CD14-positive monocyte (primary cell): ENCODE data around the gene KRTAP10-8. TPM values are rescaled to one million over a fixed set of nuclear protein-coding genes. Genes with fewer than 3 reads are reported as not detected.
"Not testable (repeated sequence)": the region's sequence is repeated elsewhere in the genome, so short reads cannot be mapped to it uniquely, and the experiment has no call there.

Source experiments
- DNase-seq, 3 donors: peaks; one replicate each; pipeline ENCODE4 v3.0.0-alpha.2; 2011 to 2022
- H2AFZ ChIP-seq: 2 replicates; pipeline ENCODE4 v1.6.0; 2012; ENCODE audit warnings: mild to moderate bottlenecking, low read depth, low read length, inconsistent platforms; ENCODE audit not compliant: insufficient read depth, poor library complexity, severe bottlenecking
- H3K27ac ChIP-seq, 2 donors: 1 replicate in 1 of 2; 2 replicates in 1 of 2; pipeline ENCODE4 v1.5.1; 2012 to 2013; ENCODE audit warnings: low read length in 2 of 2, control low read depth in 1 of 2, inconsistent platforms in 1 of 2, low read depth in 1 of 2, mild to moderate bottlenecking in 1 of 2
- H3K27me3 ChIP-seq, 2 donors: one replicate each; pipeline versions ENCODE4 v1.6.0 to v1.6.1; 2011 to 2013; ENCODE audit warnings: low read length in 2 of 2; ENCODE audit not compliant: control insufficient read depth in 2 of 2, insufficient read depth in 2 of 2
- H3K36me3 ChIP-seq, 2 donors: replicated peaks in 1 of 2; 1 replicate in 1 of 2; 2 replicates in 1 of 2; pipeline versions ENCODE4 v1.5.1 to v1.6.1; 2012 to 2013; ENCODE audit warnings: low read length in 2 of 2, control low read depth in 1 of 2, inconsistent platforms in 1 of 2, mild to moderate bottlenecking in 1 of 2; ENCODE audit not compliant: insufficient read depth in 2 of 2, control insufficient read depth in 1 of 2
- H3K4me1 ChIP-seq, 2 donors: 1 replicate in 1 of 2; 2 replicates in 1 of 2; pipeline versions ENCODE4 v1.5.1 to v1.6.1; 2012 to 2013; ENCODE audit warnings: low read length in 2 of 2, control low read depth in 1 of 2, inconsistent platforms in 1 of 2, mild to moderate bottlenecking in 1 of 2, moderate library complexity in 1 of 2; ENCODE audit not compliant: insufficient read depth in 2 of 2, control insufficient read depth in 1 of 2
- H3K4me2 ChIP-seq: replicated peaks from 2 replicates; pipeline ENCODE3; 2012; ENCODE audit warnings: low read length, moderate library complexity, mild to moderate bottlenecking; ENCODE audit not compliant: poor library complexity, severe bottlenecking; ENCODE audit errors: extremely low read depth
- H3K4me3 ChIP-seq, 3 experiments: fragments of 200-600 bp in 1 of 3; sonication (generic) in 1 of 3; replicated peaks in 1 of 3; 1 replicate in 2 of 3; 2 replicates in 1 of 3; pipeline ENCODE4 v1.5.1; 2011 to 2013; ENCODE audit warnings: low read length in 3 of 3, mild to moderate bottlenecking in 3 of 3, control low read depth in 2 of 3, low read depth in 2 of 3, inconsistent platforms in 1 of 3, moderate library complexity in 1 of 3
- H3K79me2 ChIP-seq: 2 replicates; pipeline ENCODE4 v1.6.0; 2012; ENCODE audit warnings: mild to moderate bottlenecking, control low read depth, inconsistent platforms, low read length, moderate library complexity; ENCODE audit not compliant: insufficient read depth
- H3K9ac ChIP-seq: 2 replicates; pipeline ENCODE4 v1.6.0; 2017; ENCODE audit warnings: low read length, mild to moderate bottlenecking; ENCODE audit not compliant: insufficient read depth, poor library complexity, severe bottlenecking
- H3K9me3 ChIP-seq, 2 donors: replicated peaks in 1 of 2; 1 replicate in 1 of 2; 2 replicates in 1 of 2; pipeline versions ENCODE4 v1.5.1 to v1.6.1; 2012 to 2013; ENCODE audit warnings: low read length in 2 of 2, control low read depth in 1 of 2; ENCODE audit not compliant: control insufficient read depth in 1 of 2, insufficient read depth in 1 of 2
- H4K20me1 ChIP-seq: 2 replicates; pipeline ENCODE4 v1.6.0; 2012; ENCODE audit warnings: mild to moderate bottlenecking, low read length, control low read depth, moderate library complexity; ENCODE audit not compliant: insufficient read depth
- H3K27ac Mint-ChIP-seq, 7 donors: one replicate each; pipeline ENCODE4 v1.8.0; 2020; ENCODE audit warnings: mild to moderate bottlenecking in 7 of 7, mixed read lengths in 7 of 7, moderate library complexity in 6 of 7, inconsistent platforms in 2 of 7
- H3K27me3 Mint-ChIP-seq, 3 donors: one replicate each; pipeline ENCODE4 v1.8.0; 2021 to 2022; ENCODE audit warnings: low read depth in 3 of 3, mild to moderate bottlenecking in 3 of 3, mixed read lengths in 3 of 3, moderate library complexity in 3 of 3, inconsistent platforms in 1 of 3
- H3K36me3 Mint-ChIP-seq, 2 donors: one replicate each; pipeline ENCODE4 v1.8.0; 2020; ENCODE audit warnings: mixed read lengths in 2 of 2, inconsistent platforms in 1 of 2, mild to moderate bottlenecking in 1 of 2
- H3K4me1 Mint-ChIP-seq: one replicate; pipeline ENCODE4 v1.8.0; 2020; ENCODE audit warnings: mild to moderate bottlenecking, mixed read lengths
- H3K4me3 Mint-ChIP-seq, 2 donors: one replicate each; pipeline ENCODE4 v1.8.0; 2020; ENCODE audit warnings: mild to moderate bottlenecking in 2 of 2, mixed read lengths in 2 of 2, moderate library complexity in 1 of 2
- H3K9me3 Mint-ChIP-seq, 7 donors: one replicate each; pipeline ENCODE4 v1.8.0; 2020 to 2022; ENCODE audit warnings: mixed read lengths in 7 of 7, mild to moderate bottlenecking in 6 of 7, moderate library complexity in 6 of 7, inconsistent platforms in 2 of 7
- WGBS: methylation state at CpG from one replicate; pipeline ENCODE4 v1.1.5; 2013; ENCODE audit warnings: missing lambda C conversion rate; ENCODE audit not compliant: insufficient coverage; 5-methylcytosine and 5-hydroxymethylcytosine counted together
- intact Hi-C, 2 donors: fragments of 100-400 bp; cut with micrococcal nuclease; formaldehyde crosslinking; loops; one replicate each; pipeline versions ENCODE4 v1.15.0 to v1.15.1; 2023
- polyA plus RNA-seq, 3 donors: library from polyadenylated mRNA; depleted of rRNA in 1 of 3; unstranded in 2 of 3; stranded (reverse) in 1 of 3; fragments of 300-500 nt in 2 of 3; fragments of >200 nt in 1 of 3; fragmentation: Illumina TruSeq in 2 of 3; gene quantifications; 1 replicate in 2 of 3; 2 replicates in 1 of 3; pipeline ENCODE4 v1.2.3, GENCODE V29; 2012 to 2021
- TF ChIP-seq, protein P1 (sequence below): fragments of 200-600 bp; IDR thresholded peaks from one replicate; pipeline ENCODE4 v1.8.0; 2022; ENCODE audit warnings: antibody characterized with exemption, mild to moderate bottlenecking

The KRTAP10-8 gene
- polyA plus RNA-seq, 3 donors: not detected

GRCh38 chr21:44644878-44645277, 33.0 kb downstream of the KRTAP10-8 start:
- no peak overlapping the region for H3K4me3 ChIP-seq
- Mint-ChIP-seq H3K4me3 (no peak overlapping the region), H3K4me1 (no peaks in the 10 kb centered on the region), H3K27me3 (peaks cover 3 to 10% (median 8%) of the 10 kb centered on the region in 3 donors), H3K36me3 (no peaks in the 10 kb centered on the region), H3K9me3 (peaks cover 19 to 48% (median 43%) of the 10 kb centered on the region in 7 donors), H3K27ac (no peak overlapping the region)
- no peak overlapping the region for H3K27ac ChIP-seq
- DNase-seq: no peak
- no peaks in the 10 kb centered on the region for H3K4me1 ChIP-seq
- H2AFZ ChIP-seq: no peak overlapping the region
- H4K20me1 ChIP-seq: no peaks in the 10 kb centered on the region
- H3K27me3 ChIP-seq: no peaks in the 10 kb centered on the region
- intact Hi-C loops: no loop called here
- H3K4me2 ChIP-seq: no peak overlapping the region
- peaks cover 29 to 34% of the 10 kb centered on the region in 2 donors for H3K9me3 ChIP-seq
- no peaks in the 10 kb centered on the region for H3K36me3 ChIP-seq
- TF ChIP-seq, protein P1, sequence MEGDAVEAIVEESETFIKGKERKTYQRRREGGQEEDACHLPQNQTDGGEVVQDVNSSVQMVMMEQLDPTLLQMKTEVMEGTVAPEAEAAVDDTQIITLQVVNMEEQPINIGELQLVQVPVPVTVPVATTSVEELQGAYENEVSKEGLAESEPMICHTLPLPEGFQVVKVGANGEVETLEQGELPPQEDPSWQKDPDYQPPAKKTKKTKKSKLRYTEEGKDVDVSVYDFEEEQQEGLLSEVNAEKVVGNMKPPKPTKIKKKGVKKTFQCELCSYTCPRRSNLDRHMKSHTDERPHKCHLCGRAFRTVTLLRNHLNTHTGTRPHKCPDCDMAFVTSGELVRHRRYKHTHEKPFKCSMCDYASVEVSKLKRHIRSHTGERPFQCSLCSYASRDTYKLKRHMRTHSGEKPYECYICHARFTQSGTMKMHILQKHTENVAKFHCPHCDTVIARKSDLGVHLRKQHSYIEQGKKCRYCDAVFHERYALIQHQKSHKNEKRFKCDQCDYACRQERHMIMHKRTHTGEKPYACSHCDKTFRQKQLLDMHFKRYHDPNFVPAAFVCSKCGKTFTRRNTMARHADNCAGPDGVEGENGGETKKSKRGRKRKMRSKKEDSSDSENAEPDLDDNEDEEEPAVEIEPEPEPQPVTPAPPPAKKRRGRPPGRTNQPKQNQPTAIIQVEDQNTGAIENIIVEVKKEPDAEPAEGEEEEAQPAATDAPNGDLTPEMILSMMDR: no peak
- no CpG with 5 or more reads among the region's 2 CpGs for WGBS
- H3K9ac ChIP-seq: no peak overlapping the region
- H3K79me2 ChIP-seq: no peaks in the 10 kb centered on the region

- not testable (repeated sequence) for H3K4me1 Mint-ChIP-seq, H3K36me3 Mint-ChIP-seq, H3K27ac Mint-ChIP-seq
Measured at GRCh38 chr21:44646366-44647221, 34.7 kb downstream of the KRTAP10-8 start, which contains the start of gene KRTAP10-11. KRTAP10-11 (plus strand) TSS chr21:44646414; CDS start chr21:44646459, 45 bp downstream.

More at GRCh38 chr21:44646366-44647221, 34.7 kb downstream of the KRTAP10-8 start, which contains the start of gene KRTAP10-11:
- H3K4me1 ChIP-seq, H3K36me3 ChIP-seq, H3K9ac ChIP-seq, H3K4me3 Mint-ChIP-seq, H3K27me3 Mint-ChIP-seq, DNase-seq, H3K27ac ChIP-seq, H3K4me2 ChIP-seq, H4K20me1 ChIP-seq, H3K27me3 ChIP-seq, intact Hi-C loops, H2AFZ ChIP-seq, H3K4me3 ChIP-seq, H3K79me2 ChIP-seq: not testable (repeated sequence)
- 84% methylated on average over 17 of the region's 21 CpGs for WGBS
- peaks cover 17 to 42% (median 30%) of the 10 kb centered on the region in 7 donors for H3K9me3 Mint-ChIP-seq
- H3K9me3 ChIP-seq: peaks cover 14 to 26% of the 10 kb centered on the region in 2 donors
